GM21447 (cell line): ENCODE results near the gene POLR2L.

Source experiments
- ATAC-seq: cut with Tn5 transposase; IDR thresholded peaks from one replicate; pipeline ENCODE4 v1.9.1; 2021; ENCODE audit not compliant: unreplicated experiment

Gene POLR2L

DNA sequence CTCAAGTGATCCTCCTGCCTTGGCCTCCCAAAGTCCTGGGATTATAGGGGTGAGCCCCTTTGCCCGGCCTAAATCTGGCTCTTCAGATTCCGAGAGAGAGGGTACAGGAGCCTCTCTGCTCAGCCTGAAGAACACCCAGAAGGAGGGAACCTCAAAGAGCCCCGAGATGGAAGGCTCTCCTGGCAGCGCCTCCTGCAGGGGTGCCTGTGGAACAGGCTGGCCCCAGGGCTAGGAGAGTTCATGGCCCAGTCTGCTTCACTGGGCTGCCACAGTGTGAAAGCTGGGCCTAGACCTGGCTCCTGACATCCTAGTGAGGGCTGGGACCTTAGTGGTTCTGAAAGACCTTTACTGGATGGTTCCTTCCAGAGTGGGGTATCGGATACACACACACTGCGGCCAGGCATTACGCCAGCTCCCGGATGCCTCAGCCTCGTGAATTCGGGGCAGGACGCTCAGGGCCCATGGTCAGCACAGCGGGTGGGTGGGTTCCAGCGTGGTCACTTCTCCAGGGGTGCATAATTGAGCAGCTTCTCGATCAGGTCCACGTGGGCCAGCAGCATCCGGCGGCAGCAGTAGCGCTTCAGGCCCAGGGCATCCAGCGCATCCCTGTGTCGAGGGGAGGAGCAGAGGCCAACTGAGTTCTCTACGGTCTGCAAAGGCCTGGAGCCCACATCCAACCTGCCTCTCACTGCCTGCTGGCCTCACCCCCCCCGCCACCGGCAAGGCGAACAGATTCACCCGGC, 2.3 kb downstream of the POLR2L start:
- ATAC-seq, result no peak

- no peak for ATAC-seq
Observed at GRCh38 chr11:839280-839623, 3.1 kb downstream of the POLR2L start.

DNA sequence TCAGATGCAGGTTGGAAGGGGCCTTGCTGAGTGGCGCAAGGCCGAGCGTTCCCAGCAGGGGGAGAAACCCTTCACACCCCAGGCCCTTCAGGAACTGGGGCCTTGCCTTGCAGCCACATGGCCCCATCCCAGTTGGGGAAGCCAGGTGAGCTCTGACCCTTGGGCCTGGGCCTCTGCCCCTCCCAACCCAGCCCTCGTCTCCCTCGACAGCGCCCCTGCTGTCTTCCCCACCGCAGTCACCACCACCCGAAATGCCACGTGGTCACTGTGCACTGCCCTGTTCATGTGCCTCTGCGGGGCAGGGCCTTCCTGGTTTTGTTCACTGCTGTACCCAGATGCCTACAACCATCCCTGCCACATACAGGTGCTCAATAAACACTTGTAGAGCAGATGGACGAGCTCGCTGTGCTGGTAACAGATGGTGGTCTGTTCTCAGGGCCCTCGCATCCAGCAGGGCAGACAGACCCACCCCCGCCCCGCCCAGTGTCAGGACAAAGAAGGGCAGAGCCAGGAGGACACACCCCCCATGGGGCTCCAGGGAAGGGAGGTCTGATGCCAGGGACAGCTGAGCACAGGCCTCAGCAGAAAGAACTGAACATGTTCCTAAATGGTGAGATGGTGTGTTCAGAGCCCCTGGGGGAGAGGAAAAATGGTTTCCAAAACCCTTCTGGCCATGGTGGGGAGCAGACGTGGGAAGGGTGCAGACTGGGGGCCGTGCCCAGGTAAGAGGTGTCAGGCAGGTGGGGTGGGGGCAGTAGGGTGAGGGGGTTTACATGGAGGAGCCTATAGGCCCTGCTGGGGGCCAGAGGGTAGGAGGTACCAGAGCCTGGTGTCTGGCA, 3.7 kb downstream of the POLR2L start:
- no peak for ATAC-seq

GRCh38 chr11:837990-838307, 4.4 kb downstream of the POLR2L start:
- ATAC-seq, result no peak

DNA sequence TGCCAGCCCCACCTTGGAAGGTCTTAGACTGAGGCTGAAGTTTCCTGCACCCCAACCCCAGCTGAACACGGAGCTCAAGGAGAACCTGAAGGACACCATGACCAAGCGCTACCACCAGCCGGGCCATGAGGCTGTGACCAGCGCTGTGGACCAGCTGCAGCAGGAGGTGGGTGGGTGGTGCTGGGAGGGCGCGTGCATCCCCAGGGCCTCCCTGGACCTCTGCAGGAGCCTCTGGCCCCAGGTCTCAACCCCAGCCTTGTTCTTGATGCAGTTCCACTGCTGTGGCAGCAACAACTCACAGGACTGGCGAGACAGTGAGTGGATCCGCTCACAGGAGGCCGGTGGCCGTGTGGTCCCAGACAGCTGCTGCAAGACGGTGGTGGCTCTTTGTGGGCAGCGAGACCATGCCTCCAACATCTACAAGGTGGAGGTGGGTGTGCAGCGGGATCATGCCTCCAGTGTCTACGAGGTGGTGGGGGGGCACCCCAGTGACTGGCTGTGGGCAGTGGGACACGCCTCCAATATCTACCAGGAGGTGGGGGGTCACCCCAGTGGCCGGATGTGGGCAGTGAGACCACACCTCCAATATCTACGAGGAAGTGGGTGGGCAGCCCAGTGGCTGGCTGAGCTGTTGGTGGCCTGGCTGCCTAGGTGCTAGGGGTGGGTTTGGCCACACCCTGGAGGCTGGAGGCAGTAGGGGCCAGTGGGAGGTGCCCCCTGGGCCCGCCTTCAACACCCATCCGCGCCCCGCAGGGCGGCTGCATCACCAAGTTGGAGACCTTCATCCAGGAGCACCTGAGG, 4.9 kb downstream of the POLR2L start:
- no peak for ATAC-seq

DNA sequence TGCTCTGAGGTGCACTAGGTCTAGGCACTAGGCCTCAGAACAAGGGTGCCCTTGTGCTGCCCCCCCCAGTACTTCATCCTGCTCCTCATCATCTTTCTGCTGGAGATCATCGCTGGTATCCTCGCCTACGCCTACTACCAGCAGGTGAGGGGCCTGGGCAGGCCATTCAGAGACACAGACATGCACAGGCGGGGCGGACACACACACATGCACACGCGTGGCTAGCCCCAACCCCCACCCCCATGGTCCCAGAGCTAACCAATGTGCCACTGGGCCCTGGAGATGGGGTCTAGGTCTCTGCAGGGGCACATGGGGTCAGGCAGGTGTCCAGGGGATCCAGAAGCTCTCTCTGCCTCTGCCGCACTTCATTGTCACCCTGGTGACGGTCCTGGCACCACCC, 5.6 kb downstream of the POLR2L start:
- no peak for ATAC-seq

DNA sequence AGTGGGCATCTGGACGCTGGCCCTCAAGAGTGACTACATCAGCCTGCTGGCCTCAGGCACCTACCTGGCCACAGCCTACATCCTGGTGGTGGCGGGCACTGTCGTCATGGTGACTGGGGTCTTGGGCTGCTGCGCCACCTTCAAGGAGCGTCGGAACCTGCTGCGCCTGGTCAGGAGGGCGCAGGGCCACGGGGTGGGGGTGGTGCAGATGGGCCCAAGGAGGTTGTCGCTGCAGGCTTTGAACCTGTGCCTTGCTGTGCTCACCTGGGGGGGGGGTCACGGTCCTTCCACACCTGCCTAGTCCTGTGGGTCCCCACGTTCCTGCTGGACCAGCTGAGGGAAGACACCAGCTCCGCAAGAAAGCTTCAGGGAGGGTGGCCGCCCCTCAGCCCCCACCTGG, 6.1 kb downstream of the POLR2L start:
- no peak for ATAC-seq

DNA sequence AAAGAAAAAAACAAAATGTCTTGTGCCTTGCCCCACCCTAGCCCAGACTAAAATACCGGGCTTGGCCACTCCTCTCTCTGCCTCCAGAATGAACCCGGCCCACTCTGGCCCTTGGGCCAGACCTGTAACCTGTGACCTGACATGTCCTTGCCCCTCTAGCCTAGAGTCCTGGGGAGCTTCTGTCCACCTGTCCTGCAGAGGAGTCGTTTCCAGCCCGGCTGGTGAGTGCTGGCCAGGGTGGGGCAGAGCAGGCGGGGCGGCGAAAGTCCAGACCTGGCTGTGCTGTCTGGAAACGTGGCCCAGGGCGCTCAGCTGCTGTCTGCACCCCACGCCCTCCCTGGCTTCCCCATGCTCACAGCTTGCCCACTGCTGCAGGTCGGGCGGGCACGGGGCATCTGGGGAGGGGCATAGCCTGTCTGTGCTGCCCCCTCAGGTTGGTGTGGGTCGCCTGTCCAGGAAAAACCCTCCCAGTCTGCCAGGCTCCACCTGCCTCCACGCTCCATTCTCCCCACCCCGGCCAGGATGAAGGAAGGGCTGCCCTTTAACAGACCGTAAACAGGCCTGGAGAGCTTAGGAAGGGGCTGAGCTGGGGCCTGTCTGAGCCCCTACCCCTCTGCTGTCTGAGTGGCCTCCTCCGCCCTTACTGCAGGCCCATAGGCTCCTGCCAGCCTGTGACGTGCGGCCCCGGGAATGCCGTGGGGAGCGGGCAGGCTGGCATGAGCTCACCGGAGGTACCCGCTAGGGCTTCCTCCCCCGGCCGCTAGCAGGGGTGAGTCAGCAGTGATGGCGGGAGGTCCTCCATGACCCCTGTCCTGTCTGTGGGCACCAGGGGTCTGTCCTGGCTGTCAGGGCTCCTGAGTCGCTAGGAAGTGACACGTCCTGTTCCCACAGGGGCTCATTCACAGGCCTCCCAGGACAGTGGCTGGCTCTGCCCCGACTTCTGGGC, 7.7 kb downstream of the POLR2L start:
- ATAC-seq, result no peak

DNA sequence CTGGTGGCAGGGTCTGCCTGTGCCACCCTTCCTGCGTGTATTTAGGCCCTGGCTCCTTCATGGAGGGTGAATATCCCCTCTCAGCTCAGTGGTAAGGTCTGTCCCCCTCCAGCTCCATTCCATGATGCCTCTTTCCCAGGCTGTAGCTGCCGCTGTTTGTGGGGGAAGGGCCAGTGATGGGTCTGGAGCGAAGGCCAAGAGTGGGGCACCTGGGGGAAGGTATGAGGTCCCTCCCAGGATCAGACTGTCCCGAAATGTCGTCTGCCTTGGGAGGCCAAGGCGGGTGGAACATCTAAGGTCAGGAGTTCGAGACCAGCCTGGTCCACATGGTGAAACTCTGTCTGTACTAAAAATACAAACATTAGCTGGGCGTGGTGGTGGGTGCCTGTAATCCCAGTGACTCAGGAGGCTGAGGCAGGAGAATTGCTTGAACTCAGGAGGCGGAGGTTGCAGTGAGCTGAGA, 8.4 kb downstream of the POLR2L start:
- no peak for ATAC-seq

GRCh38 chr11:833114-833791, 9.1 kb downstream of the POLR2L start:
- peak; percentile 14 for ATAC-seq

DNA sequence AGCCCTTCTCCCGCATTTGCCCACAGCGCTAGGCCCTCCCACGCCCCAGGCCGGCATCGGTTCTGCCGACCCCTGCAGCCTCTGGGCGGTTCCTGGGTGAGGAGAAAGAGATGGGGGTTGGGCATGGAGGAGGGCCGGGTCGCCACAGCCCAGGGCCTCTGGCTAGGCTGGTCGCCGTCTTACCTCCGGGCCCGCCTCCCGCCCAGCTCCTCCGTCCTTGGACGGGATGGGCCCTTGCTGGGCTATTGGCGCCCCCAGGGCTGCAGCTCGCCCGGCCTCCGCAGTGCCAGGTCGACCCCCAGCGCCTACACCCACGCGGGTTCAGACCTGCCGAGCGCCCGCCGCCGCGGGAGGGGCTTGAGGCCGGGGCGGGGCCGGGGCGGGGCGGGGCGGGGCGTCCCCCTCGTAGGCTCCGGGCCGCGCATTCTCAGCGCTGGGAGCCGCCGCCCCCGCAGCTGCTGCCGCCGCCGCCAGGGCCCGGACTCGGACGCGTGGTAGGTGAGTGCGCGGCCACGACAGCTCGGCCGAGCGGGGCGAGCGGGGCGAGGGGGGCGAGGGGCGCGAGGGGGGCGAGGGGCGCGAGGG, 9.7 kb downstream of the POLR2L start, which contains the start of gene CD151:
TSS of gene CD151 (plus strand) at position 424 of the 585 bp plus-strand sequence. CDS start 3,118 bp downstream, outside the sequence.
- ATAC-seq, result peak; percentile 32

- ATAC-seq, result no peak
Observed at GRCh38 chr11:831961-832528, 10.3 kb downstream of the POLR2L start.

DNA sequence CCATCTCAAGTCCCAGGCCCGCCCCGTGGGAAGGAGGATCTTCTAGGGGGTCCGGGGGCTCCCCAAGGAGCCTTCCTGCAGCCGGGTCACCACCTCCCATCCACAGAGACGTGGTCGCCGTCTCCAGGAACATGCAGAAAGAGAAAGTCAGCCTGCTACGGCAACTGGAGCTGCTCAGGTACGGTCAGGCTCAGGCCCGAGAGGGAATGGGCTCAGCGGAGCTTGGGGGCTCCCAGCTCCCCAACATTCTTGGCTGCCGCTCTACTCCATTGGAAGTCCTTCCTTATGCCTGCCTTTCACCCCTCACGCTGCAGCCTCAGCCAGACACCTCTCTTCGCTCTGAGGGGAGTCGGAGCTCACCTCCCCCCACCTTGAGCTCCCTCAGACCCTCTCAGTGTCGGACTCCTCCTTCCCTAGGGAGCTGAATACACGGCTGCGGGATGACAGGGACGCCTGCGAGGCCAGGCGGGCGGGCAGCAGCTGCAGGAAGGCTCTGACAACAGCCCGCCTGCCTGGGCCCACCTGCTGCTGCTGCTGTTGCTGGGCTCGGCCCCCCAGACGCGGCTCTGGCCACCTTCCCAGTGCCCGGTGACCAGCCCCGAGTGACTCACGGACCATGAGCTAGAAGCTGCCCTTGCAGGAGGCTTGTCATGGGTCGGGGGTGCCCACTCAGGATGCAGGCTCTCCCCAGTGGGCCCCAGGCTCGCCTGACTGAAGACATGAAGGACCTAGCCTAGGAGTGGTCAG, 11.0 kb downstream of the POLR2L start:
- no peak for ATAC-seq

GRCh38 chr11:830295-831117, 11.8 kb downstream of the POLR2L start:
- ATAC-seq, result peak; percentile 29

GRCh38 chr11:829847-830294, 12.5 kb downstream of the POLR2L start:
- ATAC-seq, result no peak

GRCh38 chr11:829176-829846, 13.0 kb downstream of the POLR2L start:
- no peak for ATAC-seq
